CD4-positive, alpha-beta T cell treated with Interleukin-21 for 1 hour (primary cell): ENCODE results near the gene USP25.
A peak's percentile ranks its signal among the peaks of the same experiment; 100 is the strongest.
"Not testable (repeated sequence)": the region's sequence is repeated elsewhere in the genome, so short reads cannot be mapped to it uniquely, and the experiment has no call there.

Source experiments
- DNase-seq: peaks from one replicate; pipeline ENCODE4 v3.0.0-alpha.2; 2020

The USP25 gene

GRCh38 chr21:15732290-15732995 lies 2.7 kb downstream of the USP25 start:
- peak; percentile 75 for DNase-seq

GRCh38 chr21:15732996-15733329 lies 3.2 kb downstream of the USP25 start:
- no peak for DNase-seq

- DNase-seq, result no peak
Observed at GRCh38 chr21:15735409-15735808, 5.6 kb downstream of the USP25 start.

GRCh38 chr21:15735931-15736330 lies 6.1 kb downstream of the USP25 start:
- DNase-seq, result not testable (repeated sequence)

- not testable (repeated sequence) for DNase-seq
Observed at GRCh38 chr21:15738779-15739178, 9.0 kb downstream of the USP25 start.

GRCh38 chr21:15740383-15740782 lies 10.6 kb downstream of the USP25 start:
- no peak for DNase-seq

- DNase-seq, result no peak
Observed at GRCh38 chr21:15741510-15741909, 11.7 kb downstream of the USP25 start.

GRCh38 chr21:15742052-15742670 lies 12.4 kb downstream of the USP25 start:
- no peak for DNase-seq

GRCh38 chr21:15742694-15743093 lies 12.9 kb downstream of the USP25 start:
- DNase-seq, result no peak

- no peak for DNase-seq
Observed at GRCh38 chr21:15743593-15743992, 13.8 kb downstream of the USP25 start.

- DNase-seq, result no peak
Observed at GRCh38 chr21:15744926-15745325, 15.1 kb downstream of the USP25 start.

GRCh38 chr21:15748586-15748985 lies 18.8 kb downstream of the USP25 start:
- DNase-seq, result no peak

- no peak for DNase-seq
Observed at GRCh38 chr21:15749082-15749860, 19.5 kb downstream of the USP25 start.

GRCh38 chr21:15749861-15750159 lies 20.0 kb downstream of the USP25 start:
- no peak for DNase-seq

- no peak for DNase-seq
Observed at GRCh38 chr21:15751037-15751436, 21.3 kb downstream of the USP25 start.

- DNase-seq, result no peak
Observed at GRCh38 chr21:15751546-15751945, 21.8 kb downstream of the USP25 start.

GRCh38 chr21:15752763-15753407 lies 23.1 kb downstream of the USP25 start:
- no peak for DNase-seq

- DNase-seq, result no peak
Observed at GRCh38 chr21:15753741-15754140, 24.0 kb downstream of the USP25 start.

- no peak for DNase-seq
Observed at GRCh38 chr21:15754640-15755039, 24.9 kb downstream of the USP25 start.

- no peak for DNase-seq
Observed at GRCh38 chr21:15755125-15755524, 25.3 kb downstream of the USP25 start.

- DNase-seq, result no peak
Observed at GRCh38 chr21:15759469-15759868, 29.7 kb downstream of the USP25 start.

- no peak for DNase-seq
Observed at GRCh38 chr21:15761507-15762100, 31.8 kb downstream of the USP25 start.

GRCh38 chr21:15763359-15763758 lies 33.6 kb downstream of the USP25 start:
- DNase-seq, result no peak
